GM12878 (cell line): Measurements from ENCODE around the gene GAK. TPM values are rescaled to one million over a fixed set of nuclear protein-coding genes. Genes with fewer than 3 reads are reported as not detected.

Experiments used
- ATAC-seq: fragments of 200-7000 bp; cut with Tn5 transposase; 3 replicates; pipeline ENCODE4 v1.9.1; 2020; ENCODE audit warnings: mild to moderate bottlenecking, moderate library complexity
- BruUV-seq: library from RNA; stranded (reverse); fragments of 400-500 nt; replicated peaks from 2 replicates; lab custom pipeline; 2021; lab: Mats Ljungman, UMichigan
- CTCF ChIA-PET: fragments of 300-600 bp; sonication (Branson Sonifier 250); formaldehyde crosslinking; extraction: SDS; loops from one replicate; lab custom pipeline; 2021; ENCODE audit warnings: inconsistent platforms; lab: Yijun Ruan, JAX
- POLR2A ChIA-PET: fragments of 350-600 bp; formaldehyde crosslinking; extraction: SDS; loops from one replicate; lab custom pipeline; 2021; ENCODE audit warnings: inconsistent platforms; lab: Charles Lee
- RAD21 ChIA-PET: fragments of 300-600 bp; sonication (Branson Sonifier 250); formaldehyde crosslinking; loops from one replicate; lab custom pipeline; 2023; ENCODE audit warnings: antibody characterized with exemption; ENCODE audit not compliant: unreplicated experiment; lab: Charles Lee
- SMC1A ChIA-PET: fragments of 300-600 bp; sonication (Branson Sonifier 250); formaldehyde crosslinking; loops from one replicate; lab custom pipeline; 2023; ENCODE audit not compliant: unreplicated experiment, uncharacterized antibody; lab: Charles Lee
- DNase-seq: peaks from one replicate; pipeline ENCODE4 v3.0.0-alpha.2; 2011; ENCODE audit warnings: low read depth, low spot score
- FAIRE-seq: peaks from 3 replicates; lab custom pipeline; 2011; peaks lifted over from hg19 to GRCh38; lab: Jason Lieb, UNC
- H2AFZ ChIP-seq: 2 replicates; pipeline ENCODE4 v1.6.0; 2011; ENCODE audit warnings: low read depth, low read length, control low read depth; ENCODE audit not compliant: control insufficient read depth
- H3K27ac ChIP-seq: 2 replicates; pipeline ENCODE4 v1.5.1; 2011; ENCODE audit warnings: control low read depth; ENCODE audit not compliant: control insufficient read depth, insufficient read depth
- H3K27me3 ChIP-seq, 2 experiments: replicated peaks in 1 of 2; 2 replicates each; pipeline versions ENCODE4 v1.6.0 to v1.6.1; 2011; ENCODE audit warnings: low read length in 1 of 2; ENCODE audit not compliant: control insufficient read depth in 2 of 2, insufficient read depth in 2 of 2
- H3K36me3 ChIP-seq, 2 experiments: 2 replicates each; pipeline ENCODE4 v1.5.1; 2011; ENCODE audit warnings: low read length in 1 of 2; ENCODE audit not compliant: control insufficient read depth in 2 of 2, insufficient read depth in 2 of 2
- H3K4me1 ChIP-seq: 2 replicates; pipeline ENCODE4 v1.6.1; 2011; ENCODE audit warnings: mild to moderate bottlenecking, low read length, moderate library complexity, mixed read lengths; ENCODE audit not compliant: control insufficient read depth, insufficient read depth
- H3K4me2 ChIP-seq: 2 replicates; pipeline ENCODE4 v1.6.0; 2011; ENCODE audit warnings: control low read depth; ENCODE audit not compliant: control insufficient read depth, insufficient read depth
- H3K4me3 ChIP-seq: fragments of 200-600 bp; sonication (generic); 2 replicates; pipeline ENCODE4 v1.5.1; 2016
- H3K79me2 ChIP-seq: 2 replicates; pipeline ENCODE4 v1.6.0; 2011; ENCODE audit warnings: low read length; ENCODE audit not compliant: control insufficient read depth, insufficient read depth
- H3K9ac ChIP-seq: 2 replicates; pipeline ENCODE4 v1.8.0; 2011; ENCODE audit warnings: low read length, control low read depth, mixed read lengths; ENCODE audit not compliant: control insufficient read depth, insufficient read depth
- H3K9me3 ChIP-seq: replicated peaks from 3 replicates; pipeline ENCODE4 v1.5.1; 2011; ENCODE audit warnings: mild to moderate bottlenecking, low read length; ENCODE audit not compliant: control insufficient read depth, insufficient read depth
- H4K20me1 ChIP-seq: 2 replicates; pipeline ENCODE4 v1.6.0; 2011; ENCODE audit not compliant: control insufficient read depth, insufficient read depth
- DPF2 ChIP-seq: fragments of 450-650 bp; IDR thresholded peaks from 2 replicates; pipeline ENCODE4 v1.6.1; 2017; ENCODE audit warnings: mild to moderate bottlenecking
- EP300 ChIP-seq, 2 experiments: fragments of 150-350 bp in 1 of 2; IDR thresholded peaks; 2 replicates each; pipeline ENCODE4 v1.6.1; 2011 to 2012; ENCODE audit warnings: low read depth in 2 of 2, low read length in 2 of 2, borderline replicate concordance in 1 of 2, improper control_type of control experiment in 1 of 2, inconsistent platforms in 1 of 2; ENCODE audit not compliant: control insufficient read depth in 1 of 2
- ZBED1 ChIP-seq: IDR thresholded peaks from 2 replicates; pipeline ENCODE4 v1.6.1; 2016; ENCODE audit warnings: borderline replicate concordance
- WGBS: methylation state at CpG from one replicate; pipeline ENCODE4 v1.1.6; 2016; ENCODE audit warnings: low lambda C conversion rate; ENCODE audit not compliant: insufficient replicate concordance, insufficient coverage; ENCODE audit errors: missing lambda C conversion rate; 5-methylcytosine and 5-hydroxymethylcytosine counted together
- in situ Hi-C: fragments of 300-500 bp; cut with MboI; formaldehyde crosslinking; loops from 9 replicates; pipeline ENCODE4 v1.14.3; 2018; ENCODE audit warnings: mixed read lengths
- intact Hi-C: fragments of 100-400 bp; cut with micrococcal nuclease; formaldehyde crosslinking; loops from one replicate; pipeline ENCODE4 v1.14.2; 2022; ENCODE audit not compliant: unreplicated experiment
- polyA plus RNA-seq, 11 experiments: library from polyadenylated mRNA; depleted of rRNA in 4 of 11; unstranded in 6 of 11; stranded (reverse) in 5 of 11; fragments of >200 nt; fragmentation: Nextera tagmentation in 4 of 11; fragmentation: Illumina TruSeq in 1 of 11; extraction: Ambion mirVana in 4 of 11; extraction: Trizol in 1 of 11; gene quantifications; 1 replicate in 1 of 11; 2 replicates in 10 of 11; pipeline versions ENCODE4 v1.2.1 to v1.2.3, GENCODE V29; 2011 to 2016; ENCODE audit warnings: inconsistent platforms in 2 of 11, missing spikeins in 2 of 11, low read depth in 1 of 11
- total RNA-seq, 4 experiments: library from RNA; depleted of rRNA in 3 of 4; stranded (reverse); fragments of >200 nt in 3 of 4; fragmentation: Illumina TruSeq in 1 of 4; extraction: Trizol in 1 of 4; gene quantifications; 2 replicates each; pipeline versions ENCODE4 v1.2.1 to v1.2.3, GENCODE V29; 2013 to 2021
- TF ChIP-seq, protein P1 (sequence below): IDR thresholded peaks from 2 replicates; pipeline ENCODE4 v1.6.1; 2012; ENCODE audit warnings: low read depth, low read length, improper control_type of control experiment
- TF ChIP-seq, protein P2 (sequence below): IDR thresholded peaks from 2 replicates; pipeline ENCODE4 v1.6.1; 2012; ENCODE audit warnings: low read depth, low read length, improper control_type of control experiment

GAK gene
- total and polyA plus RNA-seq, 10 of the 15 experiments (the other 5 are each of a cell fraction or from before 2014, with no cell fraction given) = 0.82 to 127 (median 53.8) TPM

DNA sequence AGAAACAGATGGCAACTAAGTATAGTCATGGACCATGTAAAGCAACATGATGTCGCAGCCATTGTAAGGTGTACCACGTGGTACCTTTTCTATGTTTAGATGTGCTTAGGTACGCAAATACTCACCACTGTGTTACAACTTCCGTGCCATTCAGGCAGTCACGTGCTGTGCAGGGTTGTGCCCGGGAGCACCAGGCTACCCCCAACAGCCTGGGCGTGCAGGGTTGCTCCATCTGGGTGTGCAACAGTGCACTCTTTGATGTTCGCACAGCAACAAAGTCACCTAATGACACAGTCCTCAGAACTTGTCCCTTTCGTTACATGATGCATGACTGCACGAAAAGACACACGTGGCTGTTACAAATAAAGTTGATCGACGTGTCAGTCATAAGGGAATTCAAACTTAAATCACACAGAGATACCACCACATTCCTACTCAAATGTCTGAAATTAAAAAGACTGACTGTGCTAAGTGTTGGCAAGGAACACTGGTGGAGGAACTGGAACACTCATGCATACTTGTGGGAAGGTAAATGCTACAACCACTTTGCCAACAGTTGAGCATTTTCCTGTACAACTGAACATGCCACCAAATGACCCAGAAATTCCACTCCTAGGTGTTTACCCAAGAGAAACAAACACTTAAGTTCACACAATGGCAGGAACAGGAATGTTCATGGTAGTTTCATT is 130.5 kb downstream of the GAK start:
- no peak for FAIRE-seq
- ATAC-seq = no peak

More for the DNA sequence above, 130.5 kb downstream of the GAK start:
- WGBS = 35% methylated on average over 13 of the region's 13 CpGs
- no peak overlapping the region for H3K27ac ChIP-seq
- no peak overlapping the region for H3K4me2 ChIP-seq
- no peak overlapping the region for H2AFZ ChIP-seq
- H4K20me1 ChIP-seq = no peaks in the 10 kb centered on the region
- no peak overlapping the region for H3K9ac ChIP-seq
- H3K4me1 ChIP-seq = peaks cover 11% of the 10 kb centered on the region
- DNase-seq = no peak
- intact Hi-C loops (no loop called here), in situ Hi-C loops (no loop called here)
- POLR2A ChIA-PET = no interaction called here
- SMC1A ChIA-PET = no interaction called here
- H3K79me2 ChIP-seq = no peaks in the 10 kb centered on the region
- no peaks in the 10 kb centered on the region for H3K27me3 ChIP-seq
- H3K36me3 ChIP-seq = no peaks in the 10 kb centered on the region
- RAD21 ChIA-PET = no interaction called here
- BruUV-seq = no TSS peak
- TF ChIP-seq, protein P1, sequence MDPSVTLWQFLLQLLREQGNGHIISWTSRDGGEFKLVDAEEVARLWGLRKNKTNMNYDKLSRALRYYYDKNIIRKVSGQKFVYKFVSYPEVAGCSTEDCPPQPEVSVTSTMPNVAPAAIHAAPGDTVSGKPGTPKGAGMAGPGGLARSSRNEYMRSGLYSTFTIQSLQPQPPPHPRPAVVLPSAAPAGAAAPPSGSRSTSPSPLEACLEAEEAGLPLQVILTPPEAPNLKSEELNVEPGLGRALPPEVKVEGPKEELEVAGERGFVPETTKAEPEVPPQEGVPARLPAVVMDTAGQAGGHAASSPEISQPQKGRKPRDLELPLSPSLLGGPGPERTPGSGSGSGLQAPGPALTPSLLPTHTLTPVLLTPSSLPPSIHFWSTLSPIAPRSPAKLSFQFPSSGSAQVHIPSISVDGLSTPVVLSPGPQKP = no peak
- TF ChIP-seq ZBED1 = no peak
- no peak for TF ChIP-seq EP300 (IDR thresholded peaks at IDR 0.05; ENCODE audit: borderline replicate concordance in 1 of 2, control insufficient read depth in 1 of 2, low read depth in 2 of 2, low read length in 2 of 2)
- no peak for TF ChIP-seq DPF2
- TF ChIP-seq, protein P2, sequence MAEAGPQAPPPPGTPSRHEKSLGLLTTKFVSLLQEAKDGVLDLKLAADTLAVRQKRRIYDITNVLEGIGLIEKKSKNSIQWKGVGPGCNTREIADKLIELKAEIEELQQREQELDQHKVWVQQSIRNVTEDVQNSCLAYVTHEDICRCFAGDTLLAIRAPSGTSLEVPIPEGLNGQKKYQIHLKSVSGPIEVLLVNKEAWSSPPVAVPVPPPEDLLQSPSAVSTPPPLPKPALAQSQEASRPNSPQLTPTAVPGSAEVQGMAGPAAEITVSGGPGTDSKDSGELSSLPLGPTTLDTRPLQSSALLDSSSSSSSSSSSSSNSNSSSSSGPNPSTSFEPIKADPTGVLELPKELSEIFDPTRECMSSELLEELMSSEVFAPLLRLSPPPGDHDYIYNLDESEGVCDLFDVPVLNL = no peak
- peaks cover 2% of the 10 kb centered on the region; the same call in 2 of the 3 replicates for H3K9me3 ChIP-seq
- CTCF ChIA-PET = no interaction called here
- H3K4me3 ChIP-seq = no peak overlapping the region

Other genes starting within 250 kb of the GAK start
Only the 7 nearest of the 10 such genes appear.
- gene CPLX1, start 106.2 kb downstream of the GAK start, total RNA-seq (2014; rRNA removed) = 0.16 TPM in 1 of 2 replicates, not detected in the other
- 0.09 TPM in 1 of 2 replicates, not detected in the other for gene CPLX1, start 106.2 kb downstream of the GAK start, total RNA-seq (2014; rRNA removed; fragmentation: Illumina TruSeq; extraction: Trizol)
- gene CPLX1, start 106.2 kb downstream of the GAK start, total RNA-seq (2021) = 1.2 and 2.2 TPM in 2 replicates
- not detected in 2 replicates for gene CPLX1, start 106.2 kb downstream of the GAK start, polyA plus RNA-seq (2011; rRNA removed)
- 0.04 TPM in 1 of 2 replicates, not detected in the other for gene CPLX1, start 106.2 kb downstream of the GAK start, polyA plus RNA-seq (2014; fragmentation: Illumina TruSeq; extraction: Trizol)
- not detected for gene CPLX1, start 106.2 kb downstream of the GAK start, polyA plus RNA-seq (2014; fragmentation: Nextera tagmentation; extraction: Ambion mirVana)
- 0.28 and 0.57 TPM in 2 replicates for gene CPLX1, start 106.2 kb downstream of the GAK start, polyA plus RNA-seq (2014; rRNA removed)
- under 1 TPM in 1 of 2 experiments, not detected in 1; 0.13 TPM for gene CPLX1, start 106.2 kb downstream of the GAK start, polyA plus RNA-seq (2016; fragmentation: Nextera tagmentation; extraction: Ambion mirVana)
- 26.1 and 31.8 TPM in 2 replicates for gene TMEM175, start 144 bp upstream of the GAK start, total RNA-seq (2014; rRNA removed)
- 11.1 and 12.4 TPM in 2 replicates for gene TMEM175, start 144 bp upstream of the GAK start, total RNA-seq (2014; rRNA removed; fragmentation: Illumina TruSeq; extraction: Trizol)
- 21.8 and 26.0 TPM in 2 replicates for gene TMEM175, start 144 bp upstream of the GAK start, total RNA-seq (2021)
- gene TMEM175, start 144 bp upstream of the GAK start, polyA plus RNA-seq (2011; rRNA removed) = 9.5 and 19.2 TPM in 2 replicates
- 3.8 and 10.0 TPM in 2 replicates for gene TMEM175, start 144 bp upstream of the GAK start, polyA plus RNA-seq (2014; fragmentation: Illumina TruSeq; extraction: Trizol)
- gene TMEM175, start 144 bp upstream of the GAK start, polyA plus RNA-seq (2014; fragmentation: Nextera tagmentation; extraction: Ambion mirVana) = under 1 TPM; 0.11 to 0.22 TPM
- 39.5 and 53.5 TPM in 2 replicates for gene TMEM175, start 144 bp upstream of the GAK start, polyA plus RNA-seq (2014; rRNA removed)
- 10 to 100 TPM; 25.4 to 31.5 TPM for gene TMEM175, start 144 bp upstream of the GAK start, polyA plus RNA-seq (2016; fragmentation: Nextera tagmentation; extraction: Ambion mirVana)
- gene DGKQ, start 41.3 kb upstream of the GAK start, total RNA-seq (2014; rRNA removed) = 7.8 and 8.0 TPM in 2 replicates
- gene DGKQ, start 41.3 kb upstream of the GAK start, total RNA-seq (2014; rRNA removed; fragmentation: Illumina TruSeq; extraction: Trizol) = 1.7 and 1.8 TPM in 2 replicates
- 9.5 and 10.5 TPM in 2 replicates for gene DGKQ, start 41.3 kb upstream of the GAK start, total RNA-seq (2021)
- 1.1 and 2.8 TPM in 2 replicates for gene DGKQ, start 41.3 kb upstream of the GAK start, polyA plus RNA-seq (2011; rRNA removed)
- 0.49 and 0.79 TPM in 2 replicates for gene DGKQ, start 41.3 kb upstream of the GAK start, polyA plus RNA-seq (2014; fragmentation: Illumina TruSeq; extraction: Trizol)
- under 1 TPM; 0.11 to 0.46 TPM for gene DGKQ, start 41.3 kb upstream of the GAK start, polyA plus RNA-seq (2014; fragmentation: Nextera tagmentation; extraction: Ambion mirVana)
- 8.1 and 8.5 TPM in 2 replicates for gene DGKQ, start 41.3 kb upstream of the GAK start, polyA plus RNA-seq (2014; rRNA removed)
- 1 to 10 TPM in 1 of 2 experiments, under 1 TPM in 1; 0.79 to 1.1 TPM for gene DGKQ, start 41.3 kb upstream of the GAK start, polyA plus RNA-seq (2016; fragmentation: Nextera tagmentation; extraction: Ambion mirVana)
- 2.4 and 5.4 TPM in 2 replicates for gene IDUA, start 54.7 kb upstream of the GAK start, total RNA-seq (2014; rRNA removed)
- gene IDUA, start 54.7 kb upstream of the GAK start, total RNA-seq (2014; rRNA removed; fragmentation: Illumina TruSeq; extraction: Trizol) = 0.23 and 0.76 TPM in 2 replicates
- 5.7 and 7.6 TPM in 2 replicates for gene IDUA, start 54.7 kb upstream of the GAK start, total RNA-seq (2021)
- 0.37 and 1.2 TPM in 2 replicates for gene IDUA, start 54.7 kb upstream of the GAK start, polyA plus RNA-seq (2011; rRNA removed)
- gene IDUA, start 54.7 kb upstream of the GAK start, polyA plus RNA-seq (2014; fragmentation: Illumina TruSeq; extraction: Trizol) = 0.24 TPM in 1 of 2 replicates, not detected in the other
- under 1 TPM in 1 of 2 experiments, not detected in 1; 0.05 TPM for gene IDUA, start 54.7 kb upstream of the GAK start, polyA plus RNA-seq (2014; fragmentation: Nextera tagmentation; extraction: Ambion mirVana)
- gene IDUA, start 54.7 kb upstream of the GAK start, polyA plus RNA-seq (2014; rRNA removed) = 5.8 and 6.3 TPM in 2 replicates
- 1 to 10 TPM; 1.4 TPM for gene IDUA, start 54.7 kb upstream of the GAK start, polyA plus RNA-seq (2016; fragmentation: Nextera tagmentation; extraction: Ambion mirVana)
- gene SLC26A1, start 61.1 kb upstream of the GAK start, total RNA-seq (2014; rRNA removed) = 0.28 TPM in 1 of 2 replicates, not detected in the other
- gene SLC26A1, start 61.1 kb upstream of the GAK start, total RNA-seq (2014; rRNA removed; fragmentation: Illumina TruSeq; extraction: Trizol) = not detected in 2 replicates
- not detected in 2 replicates for gene SLC26A1, start 61.1 kb upstream of the GAK start, total RNA-seq (2021)
- 0.12 TPM in 1 of 2 replicates, not detected in the other for gene SLC26A1, start 61.1 kb upstream of the GAK start, polyA plus RNA-seq (2011; rRNA removed)
- gene SLC26A1, start 61.1 kb upstream of the GAK start, polyA plus RNA-seq (2014; fragmentation: Illumina TruSeq; extraction: Trizol) = not detected in 2 replicates
- gene SLC26A1, start 61.1 kb upstream of the GAK start, polyA plus RNA-seq (2014; fragmentation: Nextera tagmentation; extraction: Ambion mirVana) = under 1 TPM in 1 of 2 experiments, not detected in 1; 0.05 TPM
- gene SLC26A1, start 61.1 kb upstream of the GAK start, polyA plus RNA-seq (2014; rRNA removed) = not detected in 2 replicates
- gene SLC26A1, start 61.1 kb upstream of the GAK start, polyA plus RNA-seq (2016; fragmentation: Nextera tagmentation; extraction: Ambion mirVana) = under 1 TPM; 0.83 to 0.96 TPM
- gene FGFRL1, start 79.3 kb upstream of the GAK start, total RNA-seq (2014; rRNA removed) = 0.34 and 0.38 TPM in 2 replicates
- gene FGFRL1, start 79.3 kb upstream of the GAK start, total RNA-seq (2014; rRNA removed; fragmentation: Illumina TruSeq; extraction: Trizol) = 0.14 and 0.22 TPM in 2 replicates
- 0.97 and 1.1 TPM in 2 replicates for gene FGFRL1, start 79.3 kb upstream of the GAK start, total RNA-seq (2021)
- gene FGFRL1, start 79.3 kb upstream of the GAK start, polyA plus RNA-seq (2011; rRNA removed) = 0.72 and 1.5 TPM in 2 replicates
- 0.05 and 0.24 TPM in 2 replicates for gene FGFRL1, start 79.3 kb upstream of the GAK start, polyA plus RNA-seq (2014; fragmentation: Illumina TruSeq; extraction: Trizol)
- gene FGFRL1, start 79.3 kb upstream of the GAK start, polyA plus RNA-seq (2014; fragmentation: Nextera tagmentation; extraction: Ambion mirVana) = under 1 TPM; 0.02 to 0.03 TPM
- 0.51 and 0.55 TPM in 2 replicates for gene FGFRL1, start 79.3 kb upstream of the GAK start, polyA plus RNA-seq (2014; rRNA removed)
- not detected for gene FGFRL1, start 79.3 kb upstream of the GAK start, polyA plus RNA-seq (2016; fragmentation: Nextera tagmentation; extraction: Ambion mirVana)
- not detected in 2 replicates for gene RNF212, start 181.2 kb upstream of the GAK start, total RNA-seq (2014; rRNA removed)
- gene RNF212, start 181.2 kb upstream of the GAK start, total RNA-seq (2014; rRNA removed; fragmentation: Illumina TruSeq; extraction: Trizol) = not detected in 2 replicates
- gene RNF212, start 181.2 kb upstream of the GAK start, total RNA-seq (2021) = not detected in 2 replicates
- gene RNF212, start 181.2 kb upstream of the GAK start, polyA plus RNA-seq (2011; rRNA removed) = not detected in 2 replicates
- not detected in 2 replicates for gene RNF212, start 181.2 kb upstream of the GAK start, polyA plus RNA-seq (2014; fragmentation: Illumina TruSeq; extraction: Trizol)
- not detected for gene RNF212, start 181.2 kb upstream of the GAK start, polyA plus RNA-seq (2014; fragmentation: Nextera tagmentation; extraction: Ambion mirVana)
- not detected in 2 replicates for gene RNF212, start 181.2 kb upstream of the GAK start, polyA plus RNA-seq (2014; rRNA removed)
- gene RNF212, start 181.2 kb upstream of the GAK start, polyA plus RNA-seq (2016; fragmentation: Nextera tagmentation; extraction: Ambion mirVana) = not detected